ENCODE data around the gene HOXC9. TPM values are rescaled to one million over a fixed set of nuclear protein-coding genes. Genes with fewer than 3 reads are reported as not detected.
A peak's percentile ranks its signal among the peaks of the same experiment; 100 is the strongest.

Gene HOXC9
- total RNA-seq, 2 experiments from 2014 or later, result not detected

DNA sequence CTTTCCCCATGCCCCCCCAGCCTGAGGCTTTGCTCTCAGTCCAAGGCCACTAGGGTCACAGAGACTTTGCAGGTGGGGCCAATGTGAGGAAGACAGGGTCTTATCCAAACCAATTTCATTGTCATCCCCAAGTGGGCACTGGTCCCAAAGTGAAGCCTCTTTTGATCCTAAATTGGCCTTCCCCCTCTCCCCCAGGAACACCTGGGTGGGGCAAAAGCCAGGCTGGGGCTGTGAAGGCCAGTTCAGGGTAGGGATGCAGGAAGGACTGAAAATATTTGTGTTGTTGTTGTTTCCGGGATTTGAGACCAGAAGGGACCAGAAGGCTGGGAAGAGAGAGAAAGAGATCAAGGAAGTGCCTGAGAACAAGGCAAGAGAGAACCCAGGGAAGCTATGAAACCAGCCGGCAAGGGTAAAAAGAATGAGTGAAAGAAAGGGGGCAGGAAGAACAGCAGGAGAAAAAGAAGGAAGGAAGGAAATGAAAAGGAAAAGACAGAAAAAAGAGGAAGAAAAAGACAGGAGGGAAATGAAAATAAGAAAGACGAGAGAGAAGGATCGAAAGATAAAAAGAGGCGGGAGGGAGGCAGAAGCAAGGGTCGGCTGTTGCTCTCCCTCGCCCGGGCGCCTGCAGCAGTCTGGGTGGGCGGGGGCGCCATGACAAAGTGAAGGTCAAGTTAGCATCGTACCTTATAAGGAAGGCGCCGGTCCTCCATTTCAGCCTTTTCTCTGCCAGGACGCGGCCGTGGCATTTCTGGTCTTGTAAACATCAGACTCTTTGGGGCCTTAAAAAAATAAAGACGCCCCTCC lies 34.5 kb upstream of the HOXC9 start:
- Mint-ChIP-seq H3K27ac (no peak overlapping the region), H3K4me1 (ENCODE audit: low read depth) (peaks cover 31% of the 10 kb centered on the region), H3K4me3 (no peak overlapping the region), H3K9me3 (no peaks in the 10 kb centered on the region), H3K36me3 (ENCODE audit: low read depth) (no peaks in the 10 kb centered on the region), H3K27me3 (ENCODE audit: low read depth) (peaks cover 85% of the 10 kb centered on the region)
- intact Hi-C loops (cut with micrococcal nuclease), result loop anchor here (5.0 kb wide), 1 partner anchor 33 kb away; no protein-coding TSS in a partner anchor
- CTCF ChIA-PET, result interaction anchor here (0.8 kb wide), 1 partner anchor 133 kb away, joined by 3 read pairs; no protein-coding TSS in a partner anchor
- DNase-seq, result no peak

DNA sequence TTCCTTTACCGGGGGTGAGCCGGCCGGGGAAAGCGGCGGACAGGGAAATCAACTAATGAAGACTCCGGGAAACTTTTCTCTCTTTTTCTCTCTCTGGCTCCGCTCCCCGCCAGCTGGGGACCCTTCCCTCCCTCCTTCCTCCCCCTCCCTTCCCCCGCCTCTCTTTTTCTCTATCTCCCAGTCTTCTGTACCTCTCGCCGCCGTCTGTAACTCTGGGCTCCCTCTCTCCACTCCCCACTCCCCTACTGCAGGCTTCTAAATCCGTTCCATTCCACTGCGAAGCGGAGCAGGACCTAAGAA lies 33.9 kb upstream of the HOXC9 start:
- no peak for DNase-seq
- peaks cover 30% of the 10 kb centered on the region for H3K4me1 Mint-ChIP-seq (ENCODE audit: low read depth)
- no peaks in the 10 kb centered on the region for H3K9me3 Mint-ChIP-seq
- CTCF ChIA-PET, result interaction anchor here (1.0 kb wide), 1 partner anchor 64 kb away, joined by 3 read pairs; no protein-coding TSS in a partner anchor
- peaks cover 89% of the 10 kb centered on the region for H3K27me3 Mint-ChIP-seq (ENCODE audit: low read depth)
- intact Hi-C loops (cut with micrococcal nuclease), result loop anchor here (5.0 kb wide), 1 partner anchor 34 kb away; no protein-coding TSS in a partner anchor
- H3K4me3 Mint-ChIP-seq, result peak overlapping the region; percentile 22
- H3K36me3 Mint-ChIP-seq (ENCODE audit: low read depth), result no peaks in the 10 kb centered on the region
- no peak overlapping the region for H3K27ac Mint-ChIP-seq

DNA sequence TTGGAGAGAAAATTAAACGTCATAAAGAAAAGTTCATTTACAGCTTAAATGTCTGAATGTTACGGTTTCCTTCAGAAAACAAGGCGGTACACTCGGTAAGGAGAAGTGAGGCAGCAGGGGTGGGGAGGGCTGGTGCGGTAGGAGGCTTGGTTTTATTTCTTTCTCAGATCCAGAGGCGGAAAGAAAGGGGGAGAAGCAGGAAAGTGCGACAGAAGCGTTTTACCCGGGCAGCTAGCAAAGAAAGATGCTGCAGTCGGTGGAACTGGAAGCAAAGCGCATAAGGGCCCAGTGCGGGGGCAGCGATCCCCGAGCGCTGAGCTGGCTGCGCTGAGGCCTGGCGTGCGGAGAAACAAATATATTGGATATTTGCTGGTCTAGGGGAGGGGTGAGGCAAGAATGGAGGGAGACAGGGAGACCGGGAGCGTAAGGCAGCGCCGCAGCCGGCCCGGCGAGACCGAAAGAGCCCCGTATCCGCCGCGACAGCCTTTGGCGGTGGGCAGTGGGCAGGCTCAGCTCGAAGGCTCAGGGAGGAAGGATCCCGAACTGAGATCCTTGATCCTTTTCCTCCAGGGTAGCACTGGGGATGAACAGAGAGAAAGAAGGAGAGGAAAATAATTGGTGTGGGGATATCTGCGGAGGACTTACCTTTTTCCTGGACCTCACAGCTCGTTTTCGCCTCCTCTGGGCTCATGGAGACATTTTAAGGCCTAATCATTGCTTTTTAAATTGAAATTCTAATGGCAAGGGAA lies 33.4 kb upstream of the HOXC9 start:
- Mint-ChIP-seq H3K4me3 (peak overlapping the region; percentile 22), H3K36me3 (ENCODE audit: low read depth) (no peaks in the 10 kb centered on the region), H3K9me3 (no peaks in the 10 kb centered on the region), H3K4me1 (ENCODE audit: low read depth) (peaks cover 30% of the 10 kb centered on the region), H3K27me3 (ENCODE audit: low read depth) (peaks cover 94% of the 10 kb centered on the region), H3K27ac (no peak overlapping the region)
- intact Hi-C loops (cut with micrococcal nuclease), result loop anchor here (5.0 kb wide), 1 partner anchor 34 kb away; no protein-coding TSS in a partner anchor
- CTCF ChIA-PET, result interaction anchor here (1.0 kb wide), 1 partner anchor 64 kb away, joined by 3 read pairs; no protein-coding TSS in a partner anchor
- DNase-seq, result no peak

DNA sequence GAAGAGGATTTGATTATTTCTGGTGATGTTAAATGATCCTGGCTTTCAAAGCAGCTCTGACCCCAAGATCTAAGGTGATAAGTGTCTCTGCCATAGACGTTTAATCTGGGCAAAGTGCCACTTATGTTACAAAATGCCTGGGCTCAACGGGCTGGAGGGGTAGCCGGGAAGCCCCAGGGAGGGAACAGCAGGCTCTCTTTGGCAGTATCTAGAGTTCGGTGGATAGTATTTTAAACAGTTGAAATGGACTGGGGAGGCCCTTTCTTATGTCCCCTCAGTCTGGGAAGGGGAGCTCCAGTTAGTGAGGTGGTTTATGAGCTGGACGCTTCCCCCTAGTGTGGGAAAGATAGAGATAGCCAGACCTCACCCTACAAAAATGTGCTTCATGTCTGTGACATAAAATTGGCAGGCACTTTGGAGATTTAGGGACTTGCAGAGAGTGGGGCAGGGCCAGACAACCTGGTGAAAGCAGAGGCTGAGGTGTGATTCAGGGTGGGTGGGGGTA lies 32.5 kb upstream of the HOXC9 start:
- Mint-ChIP-seq H3K4me1 (ENCODE audit: low read depth) (peaks cover 30% of the 10 kb centered on the region), H3K4me3 (no peak overlapping the region), H3K36me3 (ENCODE audit: low read depth) (no peaks in the 10 kb centered on the region), H3K9me3 (no peaks in the 10 kb centered on the region), H3K27ac (no peak overlapping the region), H3K27me3 (ENCODE audit: low read depth) (peaks cover 98% of the 10 kb centered on the region)
- intact Hi-C loops (cut with micrococcal nuclease), result loop anchor here (5.0 kb wide), 1 partner anchor 35 kb away; no protein-coding TSS in a partner anchor
- no peak for DNase-seq
- CTCF ChIA-PET, result no interaction called here

DNA sequence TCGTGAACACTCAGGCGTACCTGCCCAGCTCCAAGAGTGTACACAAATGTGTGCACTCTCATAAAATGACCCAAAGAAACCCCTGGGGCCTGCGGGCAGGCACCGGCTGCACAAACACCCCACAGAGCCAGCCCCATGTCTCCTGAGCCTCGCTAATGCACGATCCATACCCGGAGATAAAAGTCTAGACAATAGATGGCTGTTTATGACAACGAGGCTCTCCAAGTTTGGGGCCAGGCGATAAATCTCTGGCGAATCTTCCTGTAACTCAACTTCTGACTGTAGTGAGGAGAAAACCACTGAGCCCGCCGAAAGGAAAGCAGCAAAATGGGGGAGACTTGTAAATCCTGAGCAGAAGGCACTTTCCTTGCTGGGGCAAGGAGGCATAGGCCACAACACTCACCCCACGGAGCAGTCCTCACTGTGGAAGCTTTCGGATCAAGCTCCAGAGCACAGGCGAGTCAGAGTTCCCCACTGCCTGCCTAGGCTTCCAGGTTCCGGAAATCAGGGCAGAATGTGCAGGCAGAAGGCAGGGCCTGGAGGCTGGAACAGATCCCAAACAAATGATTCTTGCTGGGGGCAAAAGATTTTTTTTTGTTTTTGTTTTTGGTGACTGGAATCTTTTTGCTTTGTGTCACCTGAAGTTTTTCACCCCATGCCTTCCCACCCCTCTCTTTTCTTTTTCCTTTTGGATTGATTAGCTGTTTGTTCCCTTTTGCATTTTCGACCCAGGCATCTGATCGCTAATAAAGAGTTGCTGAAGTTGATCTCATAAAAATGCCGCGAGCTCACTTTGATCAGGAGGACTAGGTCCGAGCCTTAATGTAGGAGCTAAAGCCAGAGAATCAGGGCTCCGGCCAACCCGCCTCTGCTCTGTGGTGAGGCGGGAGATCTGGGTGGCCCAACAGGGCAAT lies 31.5 kb upstream of the HOXC9 start:
- CTCF ChIA-PET, result interaction anchor here (0.9 kb wide), 1 partner anchor 40 kb away, joined by 4 read pairs; the partner anchor contains the start of gene HOXC8
- Mint-ChIP-seq H3K27me3 (ENCODE audit: low read depth) (peaks cover 98% of the 10 kb centered on the region), H3K27ac (no peak overlapping the region), H3K9me3 (peaks cover 2% of the 10 kb centered on the region), H3K4me3 (no peak overlapping the region), H3K36me3 (ENCODE audit: low read depth) (peaks cover 5% of the 10 kb centered on the region), H3K4me1 (ENCODE audit: low read depth) (peaks cover 35% of the 10 kb centered on the region)
- intact Hi-C loops (cut with micrococcal nuclease), result loop anchor here (5.0 kb wide), 1 partner anchor 36 kb away; no protein-coding TSS in a partner anchor
- DNase-seq, result no peak

DNA sequence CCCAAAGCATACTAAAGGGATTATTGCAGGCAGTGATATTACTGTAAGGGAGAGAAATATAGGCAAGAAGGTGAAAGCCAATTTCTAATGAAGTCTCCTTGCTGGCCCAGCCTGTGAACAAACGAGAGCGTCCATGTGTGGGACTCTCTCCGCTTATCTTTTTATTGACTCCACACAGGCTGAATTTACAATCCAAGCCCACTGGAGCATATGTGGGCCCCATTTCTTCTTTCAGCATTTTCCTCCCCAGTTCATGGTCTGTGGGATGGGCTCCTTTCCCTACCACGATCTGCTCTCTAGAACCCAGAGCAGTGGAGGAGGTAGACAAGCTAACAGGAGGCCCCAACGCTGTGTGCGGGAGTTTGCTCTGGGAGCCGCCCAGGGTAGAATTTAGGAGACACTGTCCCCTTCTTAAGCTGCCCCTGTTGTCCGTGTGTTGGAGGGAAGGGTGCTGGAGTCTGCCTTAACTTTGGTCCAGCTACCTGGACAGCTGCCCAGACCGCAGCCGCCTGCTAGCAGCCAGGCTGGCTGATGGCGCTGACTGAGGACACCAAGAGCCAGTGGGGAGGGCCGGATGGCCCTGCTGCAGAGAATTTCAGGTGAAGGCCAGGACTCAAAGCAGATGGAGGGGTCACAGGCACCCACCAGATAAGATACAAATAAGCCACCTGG lies 30.2 kb upstream of the HOXC9 start:
- Mint-ChIP-seq H3K27me3 (ENCODE audit: low read depth) (peaks cover 90% of the 10 kb centered on the region), H3K4me1 (ENCODE audit: low read depth) (peaks cover 32% of the 10 kb centered on the region), H3K9me3 (peaks cover 2% of the 10 kb centered on the region), H3K36me3 (ENCODE audit: low read depth) (peaks cover 5% of the 10 kb centered on the region), H3K27ac (no peak overlapping the region), H3K4me3 (no peak overlapping the region)
- DNase-seq, result no peak
- CTCF ChIA-PET, result interaction anchor here (1.0 kb wide), 1 partner anchor 15 kb away, joined by 3 read pairs; the partner anchor contains the start of gene HOXC10
- intact Hi-C loops (cut with micrococcal nuclease), result loop anchor here (5.0 kb wide), 2 partner anchors 37 to 83 kb away; partner anchors contain the start of gene HOXC4

DNA sequence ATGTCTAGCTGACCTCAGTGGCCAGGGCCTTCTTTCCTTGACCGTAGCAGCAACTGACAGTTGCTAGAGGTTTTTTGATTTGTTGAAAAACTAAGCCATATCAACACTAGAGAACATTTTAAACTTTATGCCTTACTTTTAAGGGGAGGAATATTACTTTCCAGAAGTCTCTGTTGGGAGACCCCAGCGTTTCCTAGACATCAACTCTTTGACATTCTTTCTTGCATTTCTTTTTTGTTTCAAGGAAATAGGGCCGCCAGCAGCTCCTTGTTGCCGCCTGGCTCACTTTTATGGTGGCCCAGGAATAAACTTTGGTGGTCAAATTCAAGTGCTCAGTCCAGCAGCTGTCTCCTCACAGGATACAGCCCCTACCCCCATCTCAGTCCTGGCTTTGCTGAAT lies 29.5 kb upstream of the HOXC9 start:
- DNase-seq, result no peak
- Mint-ChIP-seq H3K27ac (no peak overlapping the region), H3K4me3 (no peak overlapping the region), H3K27me3 (ENCODE audit: low read depth) (peaks cover 88% of the 10 kb centered on the region), H3K4me1 (ENCODE audit: low read depth) (peaks cover 31% of the 10 kb centered on the region), H3K9me3 (peaks cover 2% of the 10 kb centered on the region), H3K36me3 (ENCODE audit: low read depth) (peaks cover 6% of the 10 kb centered on the region)
- intact Hi-C loops (cut with micrococcal nuclease), result loop anchor here (5.0 kb wide), 1 partner anchor 82 kb away; the partner anchor contains the start of gene HOXC4
- CTCF ChIA-PET, result interaction anchor here (1.0 kb wide), 1 partner anchor 14 kb away, joined by 3 read pairs; the partner anchor contains the start of gene HOXC10

DNA sequence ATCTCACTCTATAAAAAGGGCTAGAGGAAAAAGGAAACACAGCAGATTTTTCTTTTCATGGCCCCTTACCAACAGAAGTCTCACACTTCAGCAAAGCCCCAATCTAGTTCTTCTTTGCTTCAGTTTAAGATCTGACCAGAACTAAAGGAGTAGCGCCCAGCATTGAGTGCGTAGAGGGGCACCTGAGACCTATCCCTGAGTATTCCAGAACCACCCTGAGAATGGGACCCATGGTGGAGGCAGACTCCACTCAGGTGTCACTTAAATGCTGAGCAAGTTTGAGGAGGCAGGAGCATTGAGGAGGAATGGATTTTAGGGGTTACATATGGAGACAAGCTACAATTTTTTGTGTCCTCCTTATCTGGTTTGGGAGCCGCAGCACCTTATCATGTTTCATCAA lies 28.8 kb upstream of the HOXC9 start:
- no peak overlapping the region for H3K4me3 Mint-ChIP-seq

DNA sequence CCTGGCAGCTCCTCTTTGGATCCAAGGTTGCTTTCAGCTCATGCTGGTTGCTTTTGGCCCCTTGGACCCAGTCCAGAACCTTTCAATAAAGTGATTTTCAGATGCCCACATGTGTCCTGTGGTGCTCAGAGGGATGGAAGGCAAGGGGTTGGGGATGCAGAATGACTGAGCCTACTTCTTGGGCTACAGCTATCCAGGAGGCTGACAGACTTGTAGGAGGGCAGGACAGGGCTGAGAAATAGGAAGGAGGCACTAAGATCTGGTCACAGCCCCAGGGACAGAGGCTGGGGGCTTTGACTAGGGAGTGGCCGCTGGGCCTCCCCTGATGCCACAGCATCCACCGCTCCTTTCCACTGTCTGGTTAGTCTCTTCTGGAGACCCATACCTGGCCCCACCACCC lies 28.3 kb upstream of the HOXC9 start:
- CTCF ChIA-PET, result no interaction called here
- no peak overlapping the region for H3K27ac Mint-ChIP-seq
- intact Hi-C loops (cut with micrococcal nuclease), result loop anchor here (5.0 kb wide), 1 partner anchor 81 kb away; the partner anchor contains the start of gene HOXC4

More for the DNA sequence above, 28.8 kb upstream of the HOXC9 start:
- CTCF ChIA-PET, result interaction anchor here (0.6 kb wide), 1 partner anchor 282 kb away, joined by 3 read pairs; no protein-coding TSS in a partner anchor
- H3K9me3 Mint-ChIP-seq, result peaks cover 2% of the 10 kb centered on the region
- intact Hi-C loops (cut with micrococcal nuclease), result loop anchor here (5.0 kb wide), 1 partner anchor 81 kb away; the partner anchor contains the start of gene HOXC4
- DNase-seq, result no peak
- peaks cover 6% of the 10 kb centered on the region for H3K36me3 Mint-ChIP-seq (ENCODE audit: low read depth)
- H3K4me1 Mint-ChIP-seq (ENCODE audit: low read depth), result peaks cover 30% of the 10 kb centered on the region
- H3K27me3 Mint-ChIP-seq (ENCODE audit: low read depth), result peaks cover 87% of the 10 kb centered on the region
- no peak overlapping the region for H3K27ac Mint-ChIP-seq

DNA sequence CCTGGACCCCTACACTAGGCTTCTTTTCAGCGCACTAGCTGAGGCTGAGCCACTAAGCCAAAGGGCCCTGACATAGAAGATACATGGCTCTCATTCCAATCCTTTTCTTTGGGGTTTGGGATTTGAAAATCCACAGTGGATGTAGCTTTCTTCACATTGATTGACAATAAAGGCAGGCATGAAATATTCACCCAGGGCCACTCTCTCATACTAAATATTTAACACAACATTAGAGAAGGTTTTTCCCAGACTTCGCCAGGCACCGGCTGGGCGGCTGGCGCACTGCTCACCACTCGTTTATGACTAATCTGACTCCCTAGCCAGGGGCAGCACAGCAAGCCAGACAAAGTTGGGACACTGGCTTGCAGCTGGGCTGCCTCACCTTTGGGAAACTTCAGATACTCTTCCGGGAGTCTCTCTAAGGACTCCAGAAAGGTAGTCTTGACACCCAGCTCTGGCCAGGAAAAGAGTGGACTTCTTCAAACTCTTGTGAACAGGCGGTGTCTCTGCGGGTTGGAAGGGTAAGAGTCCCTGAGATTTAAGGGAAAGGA lies 27.7 kb upstream of the HOXC9 start:
- no peak for DNase-seq
- Mint-ChIP-seq H3K4me3 (no peak overlapping the region), H3K4me1 (ENCODE audit: low read depth) (peaks cover 22% of the 10 kb centered on the region), H3K27me3 (ENCODE audit: low read depth) (peaks cover 85% of the 10 kb centered on the region), H3K36me3 (ENCODE audit: low read depth) (peaks cover 6% of the 10 kb centered on the region), H3K9me3 (peaks cover 2% of the 10 kb centered on the region), H3K27ac (no peak overlapping the region)
- intact Hi-C loops (cut with micrococcal nuclease), result loop anchor here (5.0 kb wide), 1 partner anchor 80 kb away; the partner anchor contains the start of gene HOXC4
- CTCF ChIA-PET, result no interaction called here

More for the DNA sequence above, 28.3 kb upstream of the HOXC9 start:
- Mint-ChIP-seq H3K9me3 (peaks cover 2% of the 10 kb centered on the region), H3K4me1 (ENCODE audit: low read depth) (peaks cover 25% of the 10 kb centered on the region), H3K27me3 (ENCODE audit: low read depth) (peaks cover 85% of the 10 kb centered on the region), H3K36me3 (ENCODE audit: low read depth) (peaks cover 6% of the 10 kb centered on the region), H3K4me3 (no peak overlapping the region)
- no peak for DNase-seq
